DOHH2 (cell line): Measurements from ENCODE around the gene TPM2.
A peak's percentile ranks its signal among the peaks of the same experiment; 100 is the strongest.

Source experiments
- H3F3A ChIP-seq: fragments of 200-600 bp; sonication (generic), shearing (Covaris generic); 2 replicates; pipeline ENCODE4 v1.6.0; 2016; ENCODE audit warnings: antibody characterized with exemption, mild to moderate bottlenecking; ENCODE audit not compliant: control insufficient read depth, insufficient read depth
- H3K27ac ChIP-seq: fragments of 200-600 bp; sonication (generic); 2 replicates; pipeline ENCODE4 v1.5.1; 2014; ENCODE audit warnings: low read depth, mild to moderate bottlenecking, low read length, moderate library complexity
- H3K27me3 ChIP-seq: fragments of 200-600 bp; sonication (generic); 2 replicates; pipeline ENCODE4 v1.6.1; 2014; ENCODE audit warnings: mild to moderate bottlenecking, low read length, mixed read lengths; ENCODE audit not compliant: control insufficient read depth
- H3K36me3 ChIP-seq: fragments of 200-600 bp; sonication (generic); 2 replicates; pipeline ENCODE4 v1.6.1; 2014; ENCODE audit warnings: mild to moderate bottlenecking, low read length, moderate library complexity, mixed read lengths; ENCODE audit not compliant: control insufficient read depth
- H3K4me1 ChIP-seq: fragments of 200-600 bp; sonication (generic); 2 replicates; pipeline ENCODE4 v1.6.1; 2014; ENCODE audit warnings: mild to moderate bottlenecking, low read length, mixed read lengths; ENCODE audit not compliant: control insufficient read depth
- H3K4me2 ChIP-seq: fragments of 200-600 bp; sonication (generic); 2 replicates; pipeline ENCODE4 v1.6.0; 2014; ENCODE audit warnings: mild to moderate bottlenecking, low read length, moderate library complexity
- H3K4me3 ChIP-seq: fragments of 200-600 bp; sonication (generic); 2 replicates; pipeline ENCODE4 v1.5.1; 2014; ENCODE audit warnings: mild to moderate bottlenecking, low read length, mixed read lengths
- H3K79me2 ChIP-seq: fragments of 200-600 bp; sonication (generic); 2 replicates; pipeline ENCODE4 v1.6.1; 2014; ENCODE audit warnings: mild to moderate bottlenecking, low read length, mixed read lengths; ENCODE audit not compliant: control insufficient read depth
- H3K9me2 ChIP-seq: fragments of 200-600 bp; sonication (generic); replicated peaks from 2 replicates; pipeline ENCODE4 v1.6.1; 2014; ENCODE audit warnings: mild to moderate bottlenecking, low read length, mixed read lengths; ENCODE audit not compliant: control insufficient read depth
- H3K9me3 ChIP-seq: fragments of 200-600 bp; sonication (generic); 2 replicates; pipeline ENCODE4 v1.6.1; 2014; ENCODE audit warnings: antibody characterized with exemption, low read length, mixed read lengths; ENCODE audit not compliant: control insufficient read depth, insufficient read depth
- H4K20me1 ChIP-seq: fragments of 200-600 bp; sonication (generic); 2 replicates; pipeline ENCODE4 v1.6.0; 2014; ENCODE audit warnings: low read depth, mild to moderate bottlenecking, antibody characterized with exemption, low read length, moderate library complexity; ENCODE audit not compliant: control insufficient read depth, insufficient read depth
- CTCF ChIP-seq: fragments of 200-600 bp; sonication (generic); IDR thresholded peaks from one replicate; pipeline ENCODE4 v1.5.1; 2014; ENCODE audit warnings: antibody characterized with exemption, mild to moderate bottlenecking, low read depth, low read length; ENCODE audit not compliant: poor library complexity, severe bottlenecking
- EZH2phosphoT487 ChIP-seq: fragments of 200-600 bp; sonication (generic); IDR thresholded peaks from 2 replicates; pipeline ENCODE4 v1.6.1; 2017; ENCODE audit warnings: borderline replicate concordance, mild to moderate bottlenecking, antibody characterized with exemption, low read length, moderate library complexity, mixed read lengths

The TPM2 gene

GRCh38 chr9:35695943-35696401 is 6.2 kb upstream of the TPM2 start:
- peaks cover 13% of the 10 kb centered on the region; the same call in 1 of the 2 replicates for H3F3A ChIP-seq
- TF ChIP-seq CTCF (no peak), EZH2phosphoT487 (no peak)

GRCh38 chr9:35691757-35692301 is 2.1 kb upstream of the TPM2 start:
- H3K9me2 ChIP-seq = no peaks in the 10 kb centered on the region
- no peak overlapping the region for H3K4me3 ChIP-seq
- peaks cover 9% of the 10 kb centered on the region; the same call in 1 of the 2 replicates for H3F3A ChIP-seq
- peaks cover 13% of the 10 kb centered on the region for H3K36me3 ChIP-seq
- no peak for TF ChIP-seq CTCF
- TF ChIP-seq EZH2phosphoT487 = no peak
- H3K4me2 ChIP-seq = no peak overlapping the region
- no peak overlapping the region for H3K27ac ChIP-seq
- H4K20me1 ChIP-seq = no peaks in the 10 kb centered on the region
- peaks cover 44% of the 10 kb centered on the region for H3K4me1 ChIP-seq
- no peaks in the 10 kb centered on the region for H3K27me3 ChIP-seq
- H3K9me3 ChIP-seq = no peaks in the 10 kb centered on the region
- H3K79me2 ChIP-seq = no peaks in the 10 kb centered on the region

More at GRCh38 chr9:35695943-35696401, 6.2 kb upstream of the TPM2 start:
- H3K4me2 ChIP-seq = no peak overlapping the region
- no peaks in the 10 kb centered on the region for H3K9me3 ChIP-seq
- H3K4me3 ChIP-seq = no peak overlapping the region
- no peaks in the 10 kb centered on the region for H4K20me1 ChIP-seq
- no peaks in the 10 kb centered on the region for H3K79me2 ChIP-seq
- H3K36me3 ChIP-seq = peaks cover 54% of the 10 kb centered on the region
- no peak overlapping the region for H3K27ac ChIP-seq
- H3K9me2 ChIP-seq = no peaks in the 10 kb centered on the region
- H3K27me3 ChIP-seq = no peaks in the 10 kb centered on the region
- peaks cover 7% of the 10 kb centered on the region for H3K4me1 ChIP-seq

- peaks cover 47% of the 10 kb centered on the region for H3K4me1 ChIP-seq
- H3K4me2 ChIP-seq = peak overlapping the region; percentile 95
- H3K79me2 ChIP-seq = no peaks in the 10 kb centered on the region
- H3K27me3 ChIP-seq = no peaks in the 10 kb centered on the region
- no peaks in the 10 kb centered on the region for H3K9me2 ChIP-seq
- TF ChIP-seq CTCF (no peak), EZH2phosphoT487 (no peak)
- H3K9me3 ChIP-seq = no peaks in the 10 kb centered on the region
- H3K36me3 ChIP-seq = peaks cover 8% of the 10 kb centered on the region
- peak overlapping the region; percentile 81 for H3K4me3 ChIP-seq
- peaks cover 8% of the 10 kb centered on the region; the same call in 1 of the 2 replicates for H3F3A ChIP-seq
- no peaks in the 10 kb centered on the region for H4K20me1 ChIP-seq
- no peak overlapping the region for H3K27ac ChIP-seq
Measured at GRCh38 chr9:35691334-35691650, 1.6 kb upstream of the TPM2 start.
